GM12874 (cell line): ENCODE data around the gene LRRC34.

Experiments used
- TF ChIP-seq, protein P1 (sequence below): IDR thresholded peaks from 2 replicates; pipeline ENCODE4 v1.5.1; 2011; ENCODE audit warnings: low read depth, mild to moderate bottlenecking, control low read depth, low read length, moderate library complexity; ENCODE audit not compliant: insufficient read depth

LRRC34 gene

DNA sequence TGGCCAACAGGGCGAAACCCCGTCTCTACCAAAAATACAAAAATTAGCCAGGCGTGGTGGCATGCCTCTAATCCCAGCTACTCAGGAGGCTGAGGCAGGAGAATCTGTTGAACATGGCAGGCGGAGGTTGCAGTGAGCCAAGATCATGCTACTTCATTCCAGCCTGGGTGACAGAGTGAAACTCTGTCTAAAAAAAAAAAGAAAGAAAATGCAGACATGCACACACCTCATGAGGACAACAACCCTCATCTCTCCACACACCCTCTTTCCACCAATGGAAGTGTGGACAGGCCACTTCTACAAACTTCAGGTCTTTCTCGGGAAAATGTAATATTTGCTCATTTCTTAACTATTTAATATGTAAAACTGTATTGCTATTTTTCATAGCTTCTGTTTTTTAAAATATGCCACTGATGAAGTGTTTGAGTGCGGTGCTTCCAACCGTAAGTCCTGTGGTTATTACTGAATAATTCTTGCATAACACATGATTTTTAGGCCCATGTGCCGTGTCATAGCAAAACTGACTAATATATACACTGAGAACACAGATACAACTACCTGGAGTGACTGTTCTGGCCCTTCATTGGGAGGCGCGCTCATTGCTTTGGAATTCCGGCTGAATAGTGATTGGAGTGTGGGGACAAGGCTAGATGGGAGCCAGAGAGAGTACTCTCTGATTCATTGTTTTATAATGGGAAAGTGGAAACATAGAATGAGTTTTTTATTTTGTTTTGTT, 33.9 kb upstream of the LRRC34 start:
- TF ChIP-seq, protein P1, sequence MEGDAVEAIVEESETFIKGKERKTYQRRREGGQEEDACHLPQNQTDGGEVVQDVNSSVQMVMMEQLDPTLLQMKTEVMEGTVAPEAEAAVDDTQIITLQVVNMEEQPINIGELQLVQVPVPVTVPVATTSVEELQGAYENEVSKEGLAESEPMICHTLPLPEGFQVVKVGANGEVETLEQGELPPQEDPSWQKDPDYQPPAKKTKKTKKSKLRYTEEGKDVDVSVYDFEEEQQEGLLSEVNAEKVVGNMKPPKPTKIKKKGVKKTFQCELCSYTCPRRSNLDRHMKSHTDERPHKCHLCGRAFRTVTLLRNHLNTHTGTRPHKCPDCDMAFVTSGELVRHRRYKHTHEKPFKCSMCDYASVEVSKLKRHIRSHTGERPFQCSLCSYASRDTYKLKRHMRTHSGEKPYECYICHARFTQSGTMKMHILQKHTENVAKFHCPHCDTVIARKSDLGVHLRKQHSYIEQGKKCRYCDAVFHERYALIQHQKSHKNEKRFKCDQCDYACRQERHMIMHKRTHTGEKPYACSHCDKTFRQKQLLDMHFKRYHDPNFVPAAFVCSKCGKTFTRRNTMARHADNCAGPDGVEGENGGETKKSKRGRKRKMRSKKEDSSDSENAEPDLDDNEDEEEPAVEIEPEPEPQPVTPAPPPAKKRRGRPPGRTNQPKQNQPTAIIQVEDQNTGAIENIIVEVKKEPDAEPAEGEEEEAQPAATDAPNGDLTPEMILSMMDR, result no peak

GRCh38 chr3:169842960-169843359, 30.3 kb upstream of the LRRC34 start:
- TF ChIP-seq, protein P1, result no peak

DNA sequence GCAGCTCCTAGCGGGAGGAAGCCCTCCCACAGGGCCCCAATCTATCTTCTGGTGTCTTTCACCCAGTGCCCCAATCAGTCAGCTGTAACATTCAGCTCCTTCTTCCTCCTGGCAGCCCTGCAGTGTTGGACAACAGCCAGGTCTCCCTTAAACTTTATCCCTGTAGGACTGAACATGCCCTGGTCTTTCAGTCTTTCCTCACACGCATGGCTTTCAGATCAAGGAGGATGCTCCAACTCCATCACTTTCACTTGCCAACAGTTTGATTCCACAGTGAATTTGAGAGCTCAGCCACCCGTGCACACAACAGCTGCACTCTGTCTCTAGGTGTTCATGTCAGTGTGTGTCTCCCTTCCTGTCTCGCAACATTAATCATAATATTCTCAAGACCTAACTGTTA, 28.5 kb upstream of the LRRC34 start:
- TF ChIP-seq, protein P1, result no peak

DNA sequence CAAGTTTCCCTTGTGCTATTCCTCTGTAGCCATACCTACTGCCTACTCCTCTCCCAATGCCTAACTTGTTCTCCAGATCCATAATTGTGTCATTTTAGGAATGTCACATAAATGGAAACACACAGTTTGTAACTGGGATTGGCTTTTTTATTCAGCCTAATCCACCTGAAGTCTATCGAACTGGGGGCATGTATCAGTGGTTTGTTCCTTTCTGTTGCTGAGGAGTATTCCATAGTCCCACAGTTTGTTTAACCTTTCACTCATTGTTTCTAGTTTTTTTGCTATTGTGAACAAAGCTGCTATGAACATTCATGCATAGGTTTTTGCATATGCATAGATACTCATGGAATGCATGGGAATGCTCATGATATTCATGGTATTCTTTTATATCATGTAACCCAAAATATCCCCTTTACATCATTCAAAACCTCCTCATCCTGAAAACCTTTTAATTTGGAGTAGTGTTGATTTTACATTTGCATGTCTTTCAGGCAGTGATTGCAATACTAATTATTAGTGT, 25.9 kb upstream of the LRRC34 start:
- TF ChIP-seq, protein P1, result no peak

GRCh38 chr3:169836942-169837275, 24.2 kb upstream of the LRRC34 start:
- TF ChIP-seq, protein P1, result no peak

DNA sequence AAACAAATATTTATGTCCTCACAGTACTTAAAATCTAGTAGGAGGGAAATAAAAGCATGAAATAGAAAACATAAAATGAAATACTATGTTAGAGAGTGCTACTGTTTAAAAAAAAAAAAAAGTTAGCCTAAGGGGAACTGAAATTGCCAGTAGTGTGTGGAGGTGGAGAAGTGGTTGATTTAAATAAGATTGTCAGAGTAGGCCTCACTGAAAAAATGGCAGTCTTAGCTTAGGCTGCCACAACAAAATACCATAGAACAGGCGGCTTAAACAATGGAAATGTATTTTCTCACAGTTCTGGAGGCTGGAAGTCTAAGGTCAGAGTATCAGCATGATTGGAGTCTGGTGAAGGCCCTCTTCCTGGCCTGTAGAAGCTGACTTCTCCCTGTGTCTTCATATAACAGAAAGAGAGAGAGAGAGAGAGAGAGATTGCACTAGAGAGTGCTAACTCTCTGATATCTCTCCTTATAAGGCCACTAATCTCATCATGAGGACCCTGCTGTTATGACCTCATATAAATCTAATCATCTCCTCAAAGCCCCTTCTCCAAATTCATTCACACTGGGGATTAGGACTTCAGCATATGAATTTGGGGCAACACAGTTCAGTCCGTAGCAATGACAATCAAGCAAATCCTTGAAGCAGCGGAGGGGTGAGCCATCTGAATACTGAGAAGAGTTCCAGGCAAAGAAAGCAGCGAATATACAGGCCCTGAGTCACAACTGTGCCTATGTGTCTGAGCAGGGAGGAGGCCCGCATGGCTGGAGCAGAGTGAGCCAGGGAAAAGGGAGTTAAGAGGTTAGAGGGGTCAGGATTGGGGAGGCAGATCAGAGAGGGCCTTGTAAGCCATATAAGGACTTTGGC, 23.6 kb upstream of the LRRC34 start:
- TF ChIP-seq, protein P1, result no peak

DNA sequence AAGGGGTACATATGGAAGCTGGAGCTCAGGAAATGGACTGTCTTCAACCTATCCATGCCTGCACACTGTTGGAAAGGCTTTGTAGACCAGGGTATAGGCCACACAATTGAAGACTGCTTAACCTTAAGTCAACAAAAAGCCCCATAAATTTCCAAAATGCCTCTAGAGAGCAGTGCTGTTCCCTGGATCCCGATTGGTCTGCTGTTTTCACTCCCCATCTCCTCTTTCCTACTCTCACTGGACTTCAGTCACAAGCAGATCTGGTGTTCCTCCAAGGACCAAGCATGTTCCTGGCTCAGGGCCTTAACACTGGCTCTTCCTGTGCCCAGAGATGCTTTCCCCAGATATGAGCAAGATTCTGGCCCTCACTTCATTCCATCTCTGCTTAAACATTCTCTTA, 22.8 kb upstream of the LRRC34 start:
- TF ChIP-seq, protein P1, result no peak
